ENCODE results near the gene YIPF1.

DNA sequence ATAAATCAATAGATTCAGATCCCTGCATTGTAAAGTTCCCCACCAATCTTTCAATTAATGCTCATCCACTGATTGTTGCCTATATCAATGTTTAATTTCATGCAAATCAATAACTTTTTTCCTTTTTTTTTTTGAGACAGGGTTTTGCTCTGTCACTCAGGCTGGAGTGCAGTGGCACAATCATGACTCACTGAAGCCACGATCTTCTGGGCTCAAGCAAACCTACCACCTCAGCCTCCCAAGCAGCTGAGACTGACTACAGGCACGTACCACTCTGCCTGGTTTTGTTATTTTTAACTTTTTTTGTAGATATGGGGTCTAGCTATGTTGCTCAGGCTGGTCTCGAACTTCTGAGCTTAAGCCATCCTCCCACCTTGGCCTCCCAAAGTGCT is 30.1 kb upstream of the YIPF1 start:
- TF ChIP-seq, protein P1, sequence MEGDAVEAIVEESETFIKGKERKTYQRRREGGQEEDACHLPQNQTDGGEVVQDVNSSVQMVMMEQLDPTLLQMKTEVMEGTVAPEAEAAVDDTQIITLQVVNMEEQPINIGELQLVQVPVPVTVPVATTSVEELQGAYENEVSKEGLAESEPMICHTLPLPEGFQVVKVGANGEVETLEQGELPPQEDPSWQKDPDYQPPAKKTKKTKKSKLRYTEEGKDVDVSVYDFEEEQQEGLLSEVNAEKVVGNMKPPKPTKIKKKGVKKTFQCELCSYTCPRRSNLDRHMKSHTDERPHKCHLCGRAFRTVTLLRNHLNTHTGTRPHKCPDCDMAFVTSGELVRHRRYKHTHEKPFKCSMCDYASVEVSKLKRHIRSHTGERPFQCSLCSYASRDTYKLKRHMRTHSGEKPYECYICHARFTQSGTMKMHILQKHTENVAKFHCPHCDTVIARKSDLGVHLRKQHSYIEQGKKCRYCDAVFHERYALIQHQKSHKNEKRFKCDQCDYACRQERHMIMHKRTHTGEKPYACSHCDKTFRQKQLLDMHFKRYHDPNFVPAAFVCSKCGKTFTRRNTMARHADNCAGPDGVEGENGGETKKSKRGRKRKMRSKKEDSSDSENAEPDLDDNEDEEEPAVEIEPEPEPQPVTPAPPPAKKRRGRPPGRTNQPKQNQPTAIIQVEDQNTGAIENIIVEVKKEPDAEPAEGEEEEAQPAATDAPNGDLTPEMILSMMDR (IDR thresholded peaks at IDR 0.05) = no peak
- TF ChIP-seq POLR2A (IDR thresholded peaks at IDR 0.05; ENCODE audit: low read depth) (no peak), POLR2AphosphoS5 (IDR thresholded peaks at IDR 0.05) (no peak)
